GM13977 (cell line): Measurements from ENCODE around the gene KIF5A.
"Not testable (repeated sequence)": the region's sequence is repeated elsewhere in the genome, so short reads cannot be mapped to it uniquely, and the experiment has no call there.

Experiments
- DNase-seq: peaks from one replicate; pipeline ENCODE4 v3.0.0; 2012; ENCODE audit warnings: low spot score
- CTCF ChIP-seq: IDR thresholded peaks from 2 replicates; pipeline ENCODE4 v1.5.1; 2012; ENCODE audit warnings: mild to moderate bottlenecking, control low read depth; ENCODE audit not compliant: insufficient read depth; ENCODE audit errors: extremely low read depth, missing control alignments
- in situ Hi-C: fragments of 300-500 bp; cut with MboI; formaldehyde crosslinking; loops from one replicate; pipeline ENCODE4 v1.12.0; 2022; ENCODE audit warnings: low sequenced_read_pairs, low pct_unique_long_range_greater_than_20kb, mixed read lengths, inconsistent platforms; ENCODE audit not compliant: unreplicated experiment

KIF5A gene

GRCh38 chr12:57583008-57583831, 33.4 kb downstream of the KIF5A start:
- DNase-seq = peak; percentile 89
- peak; percentile 94 for TF ChIP-seq CTCF
- in situ Hi-C loops = no loop called here

- in situ Hi-C loops = no loop called here
- no peak for TF ChIP-seq CTCF
- DNase-seq = no peak
These were observed 34.2 kb downstream of the KIF5A start for GRCh38 chr12:57584050-57584449.

GRCh38 chr12:57584690-57585089, 34.8 kb downstream of the KIF5A start:
- TF ChIP-seq CTCF = no peak
- DNase-seq = no peak
- in situ Hi-C loops = no loop called here

- in situ Hi-C loops = no loop called here
These were observed 35.3 kb downstream of the KIF5A start for GRCh38 chr12:57585156-57585555.

GRCh38 chr12:57586128-57586527, 36.3 kb downstream of the KIF5A start:
- TF ChIP-seq CTCF = no peak
- no peak for DNase-seq
- in situ Hi-C loops = no loop called here

More at GRCh38 chr12:57585156-57585555, 35.3 kb downstream of the KIF5A start:
- DNase-seq = no peak
- no peak for TF ChIP-seq CTCF

- in situ Hi-C loops = no loop called here
- TF ChIP-seq CTCF = no peak
- DNase-seq = no peak
These were observed 37.1 kb downstream of the KIF5A start for GRCh38 chr12:57586832-57587429.

- DNase-seq, in situ Hi-C loops: not testable (repeated sequence)
These were observed 39.2 kb downstream of the KIF5A start for GRCh38 chr12:57588951-57589610.
